GM21723 (cell line): Measurements from ENCODE around the gene CXorf65.

Experiments used
- ATAC-seq: cut with Tn5 transposase; IDR thresholded peaks from one replicate; pipeline ENCODE4 v1.9.1; 2021; ENCODE audit warnings: mild to moderate bottlenecking, moderate library complexity; ENCODE audit not compliant: unreplicated experiment

Gene CXorf65

GRCh38 chrX:71068044-71068918, 38.3 kb downstream of the CXorf65 start, which contains the start of gene SNX12:
SNX12 (minus strand) TSS chrX:71068334; CDS start chrX:71068306, 28 bp downstream.
- peak; percentile 95 for ATAC-seq

- ATAC-seq = no peak
Observed at GRCh38 chrX:71067712-71068043, 38.9 kb downstream of the CXorf65 start.

GRCh38 chrX:71067089-71067488, 39.5 kb downstream of the CXorf65 start:
- no peak for ATAC-seq

- ATAC-seq = no peak
Observed at GRCh38 chrX:71060127-71060526, 46.4 kb downstream of the CXorf65 start.

- ATAC-seq = no peak
Observed at GRCh38 chrX:71057848-71058530, 48.6 kb downstream of the CXorf65 start.

- ATAC-seq = no peak
Observed at GRCh38 chrX:71056867-71057266, 49.7 kb downstream of the CXorf65 start.
